NCI-H128 (cell line): ENCODE measurements around the gene CHRNA4.

ENCODE experiments used
- DNase-seq: peaks from one replicate; lab custom pipeline; 2025; ENCODE audit not compliant: unreplicated experiment; lab: John Stamatoyannopoulos, UW

Gene CHRNA4

GRCh38 chr20:63360850-63361518 lies at the start of gene CHRNA4:
TSS of gene CHRNA4 (minus strand) at chr20:63361349. CDS start at chr20:63361165, 184 bp downstream.
- DNase-seq: no peak

GRCh38 chr20:63409834-63410435 lies 48.8 kb upstream of the CHRNA4 start:
- no peak for DNase-seq

- no peak for DNase-seq
Observed at GRCh38 chr20:63409066-63409833, 48.1 kb upstream of the CHRNA4 start.

- DNase-seq: no peak
Observed at GRCh38 chr20:63408684-63409046, 47.5 kb upstream of the CHRNA4 start.

GRCh38 chr20:63407928-63408683 lies 47.0 kb upstream of the CHRNA4 start:
- DNase-seq: no peak

- DNase-seq: no peak
Observed at GRCh38 chr20:63406617-63407245, 45.6 kb upstream of the CHRNA4 start.

GRCh38 chr20:63406011-63406410 lies 44.9 kb upstream of the CHRNA4 start:
- DNase-seq: no peak

- DNase-seq: no peak
Observed at GRCh38 chr20:63405102-63405730, 44.1 kb upstream of the CHRNA4 start.

- no peak for DNase-seq
Observed at GRCh38 chr20:63404129-63405085, 43.3 kb upstream of the CHRNA4 start.

GRCh38 chr20:63403403-63404105 lies 42.4 kb upstream of the CHRNA4 start:
- DNase-seq: no peak

- DNase-seq: no peak
Observed at GRCh38 chr20:63402860-63403220, 41.7 kb upstream of the CHRNA4 start.

GRCh38 chr20:63402181-63402859 lies 41.2 kb upstream of the CHRNA4 start:
- no peak for DNase-seq

- DNase-seq: no peak
Observed at GRCh38 chr20:63401384-63402110, 40.4 kb upstream of the CHRNA4 start.

- DNase-seq: no peak
Observed at GRCh38 chr20:63400486-63401210, 39.5 kb upstream of the CHRNA4 start.

- no peak for DNase-seq
Observed at GRCh38 chr20:63399596-63400375, 38.6 kb upstream of the CHRNA4 start.
